Testis (tissue), 3 donors: ENCODE results near the gene NGLY1. TPM values are rescaled to one million over a fixed set of nuclear protein-coding genes. Genes with fewer than 3 reads are reported as not detected.

Experiments used
- DNase-seq: peaks from one replicate; pipeline ENCODE4 v3.0.0-alpha.2; 2019
- H3K27ac ChIP-seq, 2 donors: fragments of 200-600 bp; sonication (generic); one replicate each; pipeline ENCODE4 v1.5.1; 2019
- H3K27me3 ChIP-seq: fragments of 200-600 bp; sonication (generic); one replicate; pipeline ENCODE4 v1.5.1; 2019
- H3K36me3 ChIP-seq: fragments of 200-600 bp; sonication (generic); one replicate; pipeline ENCODE4 v1.5.1; 2017; ENCODE audit warnings: low read depth; ENCODE audit errors: missing control alignments
- H3K4me1 ChIP-seq: fragments of 200-600 bp; sonication (generic); one replicate; pipeline ENCODE4 v1.5.1; 2019
- H3K4me3 ChIP-seq, 2 donors: fragments of 200-600 bp; sonication (generic); one replicate each; pipeline ENCODE4 v1.5.1; 2017 to 2019
- H3K9me3 ChIP-seq: fragments of 200-600 bp; sonication (generic); one replicate; pipeline ENCODE4 v1.5.1; 2017
- CTCF ChIP-seq, 3 experiments: fragments of 450-650 bp in 2 of 3; fragments of 200-600 bp in 1 of 3; sonication (generic) in 1 of 3; IDR thresholded peaks; one replicate each; pipeline ENCODE4 v1.5.1; 2016 to 2019; ENCODE audit warnings: antibody characterized with exemption in 3 of 3, mild to moderate bottlenecking in 2 of 3, moderate library complexity in 1 of 3
- POLR2A ChIP-seq: fragments of 450-650 bp; IDR thresholded peaks from one replicate; pipeline ENCODE4 v1.6.1; 2017; ENCODE audit warnings: antibody characterized with exemption, mild to moderate bottlenecking, moderate library complexity
- WGBS, 2 donors: methylation state at CpG; one replicate each; pipeline ENCODE4 v1.1.5; 2018; 5-methylcytosine and 5-hydroxymethylcytosine counted together
- intact Hi-C: fragments of 100-400 bp; cut with DNase I; formaldehyde crosslinking; loops from one replicate; pipeline ENCODE4 v1.15.1; 2023; ENCODE audit warnings: low total_unique reads
- polyA plus RNA-seq: library from polyadenylated mRNA; stranded (reverse); fragments of 350-450 nt; fragmentation: Illumina TruSeq; extraction: RNeasy Lipid Tissue Mini Kit (QIAGEN cat#74804); gene quantifications from one replicate; pipeline ENCODE4 v1.2.3, GENCODE V29; 2014; ENCODE audit warnings: low read depth, low replicate concordance; ENCODE audit not compliant: insufficient read depth
- small RNA-seq, 2 donors: library from RNA; depleted of rRNA; stranded (forward); fragments of <200 nt; gene quantifications; one replicate each; pipeline ENCODE3, GENCODE V24; 2016
- total RNA-seq, 2 donors: library from RNA; depleted of rRNA; stranded (reverse); fragments of >200 nt; gene quantifications; one replicate each; pipeline ENCODE4 v1.2.3, GENCODE V29; 2016

The NGLY1 gene
- total and polyA plus RNA-seq, 3 donors from 2014 or later, result 58.2 to 108 (median 107) TPM

- no peak overlapping the region for H3K4me3 ChIP-seq
- intact Hi-C loops, result no loop called here
- no peak for DNase-seq
- no peaks in the 10 kb centered on the region for H3K9me3 ChIP-seq
- no peak overlapping the region for H3K27ac ChIP-seq
- no peaks in the 10 kb centered on the region for H3K4me1 ChIP-seq
- no peaks in the 10 kb centered on the region for H3K36me3 ChIP-seq
- 80 to 95% methylated on average over 3 to 8 of the region's 8 CpGs for WGBS, 2 donors
- TF ChIP-seq POLR2A (no peak), CTCF (IDR thresholded peaks at IDR 0.05) (no peak)
- no peaks in the 10 kb centered on the region for H3K27me3 ChIP-seq
Observed at GRCh38 chr3:25673738-25674298, 109.4 kb downstream of the NGLY1 start.

Small RNA genes within 50 kb of the gene (small RNA-seq; reads per million reads assigned to genes)
- gene CRIP1P2, result 0 reads per million in 2 donors

Other genes starting within 250 kb of the NGLY1 start
- gene TOP2B, start 118.5 kb downstream of the NGLY1 start, total RNA-seq, result 10 to 100 TPM; 76.9 to 86.5 TPM
- 46.4 TPM for gene TOP2B, start 118.5 kb downstream of the NGLY1 start, polyA plus RNA-seq
- gene OXSM, start 6.6 kb upstream of the NGLY1 start, total RNA-seq, result 10 to 100 TPM; 21.9 to 26.1 TPM
- 27.8 TPM for gene OXSM, start 6.6 kb upstream of the NGLY1 start, polyA plus RNA-seq